MM.1S (cell line): ENCODE measurements around the gene PCF11.

Experiments
- DNase-seq: peaks from one replicate; pipeline ENCODE4 v3.0.0-alpha.2; 2015
- H2AFZ ChIP-seq: fragments of 300-600 bp; sonication (generic); 2 replicates; pipeline ENCODE4 v1.6.0; 2016; ENCODE audit warnings: antibody characterized with exemption, low read length
- H3F3A ChIP-seq: fragments of 300-600 bp; sonication (generic); 2 replicates; pipeline ENCODE4 v1.6.1; 2016; ENCODE audit warnings: mild to moderate bottlenecking, antibody characterized with exemption, low read length, moderate library complexity, mixed read lengths; ENCODE audit not compliant: insufficient read depth
- H3K27ac ChIP-seq: fragments of 300-600 bp; sonication (generic); 2 replicates; pipeline ENCODE4 v1.5.1; 2016; ENCODE audit warnings: mild to moderate bottlenecking, low read length
- H3K27me3 ChIP-seq: fragments of 300-600 bp; sonication (generic); replicated peaks from 2 replicates; pipeline ENCODE4 v1.6.0; 2016; ENCODE audit warnings: low read length; ENCODE audit not compliant: insufficient read depth
- H3K36me3 ChIP-seq: fragments of 300-600 bp; sonication (generic); replicated peaks from 2 replicates; pipeline ENCODE4 v1.6.1; 2016; ENCODE audit warnings: mild to moderate bottlenecking, low read length, mixed read lengths; ENCODE audit not compliant: insufficient read depth
- H3K4me1 ChIP-seq: fragments of 300-600 bp; sonication (generic); 2 replicates; pipeline ENCODE4 v1.6.1; 2016; ENCODE audit warnings: low read length, mixed read lengths
- H3K4me2 ChIP-seq: fragments of 300-600 bp; sonication (generic); 2 replicates; pipeline ENCODE4 v1.6.0; 2016; ENCODE audit warnings: low read depth, low read length
- H3K4me3 ChIP-seq: fragments of 300-600 bp; sonication (generic); 2 replicates; pipeline ENCODE4 v1.5.1; 2016; ENCODE audit warnings: low read length, mixed read lengths
- H3K79me2 ChIP-seq: fragments of 300-600 bp; sonication (generic); 2 replicates; pipeline ENCODE4 v1.6.1; 2016; ENCODE audit warnings: mixed run types, low read length, mixed read lengths
- H3K9ac ChIP-seq: fragments of 300-600 bp; sonication (generic); 2 replicates; pipeline ENCODE4 v1.6.1; 2016; ENCODE audit warnings: low read length, mixed read lengths
- H3K9me2 ChIP-seq: fragments of 300-600 bp; sonication (generic); replicated peaks from 2 replicates; pipeline ENCODE4 v1.6.1; 2016; ENCODE audit warnings: mild to moderate bottlenecking, low read length, mixed read lengths; ENCODE audit not compliant: insufficient read depth
- H3K9me3 ChIP-seq: fragments of 300-600 bp; sonication (generic); replicated peaks from 2 replicates; pipeline ENCODE4 v1.6.1; 2016; ENCODE audit warnings: mild to moderate bottlenecking, low read length, mixed read lengths; ENCODE audit not compliant: insufficient read depth
- H4K20me1 ChIP-seq: fragments of 300-600 bp; sonication (generic); 2 replicates; pipeline ENCODE4 v1.6.1; 2016; ENCODE audit warnings: mild to moderate bottlenecking, low read length, moderate library complexity, mixed read lengths; ENCODE audit not compliant: insufficient read depth
- EZH2 ChIP-seq: fragments of 300-600 bp; sonication (generic); optimal IDR thresholded peaks from 2 replicates; pipeline ENCODE3; 2017; ENCODE audit warnings: low read depth, mild to moderate bottlenecking, antibody characterized with exemption, low read length, mixed read lengths
- EZH2phosphoT487 ChIP-seq: fragments of 300-600 bp; sonication (generic); IDR thresholded peaks from 2 replicates; pipeline ENCODE4 v1.6.1; 2018; ENCODE audit warnings: antibody characterized with exemption, low read length
- TF ChIP-seq, protein P1 (sequence below): fragments of 300-600 bp; sonication (generic); IDR thresholded peaks from 2 replicates; pipeline ENCODE4 v1.5.1; 2016; ENCODE audit warnings: antibody characterized with exemption, low read length, mixed read lengths

PCF11 gene

GRCh38 chr11:83235825-83236224 is 78.9 kb downstream of the PCF11 start:
- Histone ChIP-seq H4K20me1 (no peaks in the 10 kb centered on the region), H3K4me3 (no peak overlapping the region), H3K9me2 (no peaks in the 10 kb centered on the region), H3F3A (no peaks in the 10 kb centered on the region), H3K9me3 (no peaks in the 10 kb centered on the region), H3K4me1 (no peaks in the 10 kb centered on the region), H3K27ac (no peak overlapping the region), H3K4me2 (no peak overlapping the region), H3K27me3 (no peaks in the 10 kb centered on the region), H3K36me3 (no peaks in the 10 kb centered on the region), H3K9ac (no peak overlapping the region), H2AFZ (no peak overlapping the region), H3K79me2 (no peaks in the 10 kb centered on the region)
- TF ChIP-seq EZH2phosphoT487 (no peak), EZH2 (no peak)
- TF ChIP-seq, protein P1, sequence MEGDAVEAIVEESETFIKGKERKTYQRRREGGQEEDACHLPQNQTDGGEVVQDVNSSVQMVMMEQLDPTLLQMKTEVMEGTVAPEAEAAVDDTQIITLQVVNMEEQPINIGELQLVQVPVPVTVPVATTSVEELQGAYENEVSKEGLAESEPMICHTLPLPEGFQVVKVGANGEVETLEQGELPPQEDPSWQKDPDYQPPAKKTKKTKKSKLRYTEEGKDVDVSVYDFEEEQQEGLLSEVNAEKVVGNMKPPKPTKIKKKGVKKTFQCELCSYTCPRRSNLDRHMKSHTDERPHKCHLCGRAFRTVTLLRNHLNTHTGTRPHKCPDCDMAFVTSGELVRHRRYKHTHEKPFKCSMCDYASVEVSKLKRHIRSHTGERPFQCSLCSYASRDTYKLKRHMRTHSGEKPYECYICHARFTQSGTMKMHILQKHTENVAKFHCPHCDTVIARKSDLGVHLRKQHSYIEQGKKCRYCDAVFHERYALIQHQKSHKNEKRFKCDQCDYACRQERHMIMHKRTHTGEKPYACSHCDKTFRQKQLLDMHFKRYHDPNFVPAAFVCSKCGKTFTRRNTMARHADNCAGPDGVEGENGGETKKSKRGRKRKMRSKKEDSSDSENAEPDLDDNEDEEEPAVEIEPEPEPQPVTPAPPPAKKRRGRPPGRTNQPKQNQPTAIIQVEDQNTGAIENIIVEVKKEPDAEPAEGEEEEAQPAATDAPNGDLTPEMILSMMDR, result no peak
- no peak for DNase-seq
